DMS153 (cell line): ENCODE measurements around the gene PRR15.

ENCODE experiments used
- DNase-seq: peaks from one replicate; lab custom pipeline; 2025; lab: John Stamatoyannopoulos, UW

Gene PRR15

GRCh38 chr7:29569648-29570047 is 6.0 kb downstream of the PRR15 start:
- DNase-seq: peak; percentile 27

- no peak for DNase-seq
Observed at GRCh38 chr7:29572558-29572957, 8.9 kb downstream of the PRR15 start.

GRCh38 chr7:29573567-29573966 is 9.9 kb downstream of the PRR15 start:
- peak; percentile 44 for DNase-seq

GRCh38 chr7:29574659-29575058 is 11.0 kb downstream of the PRR15 start:
- DNase-seq: no peak

- no peak for DNase-seq
Observed at GRCh38 chr7:29587195-29587808, 23.7 kb downstream of the PRR15 start.

- no peak for DNase-seq
Observed at GRCh38 chr7:29588212-29588611, 24.6 kb downstream of the PRR15 start.

- DNase-seq: no peak
Observed at GRCh38 chr7:29588900-29589696, 25.5 kb downstream of the PRR15 start.

GRCh38 chr7:29592866-29593265 is 29.2 kb downstream of the PRR15 start:
- no peak for DNase-seq

- DNase-seq: no peak
Observed at GRCh38 chr7:29593459-29593858, 29.8 kb downstream of the PRR15 start.

- no peak for DNase-seq
Observed at GRCh38 chr7:29596593-29597178, 33.1 kb downstream of the PRR15 start.

- no peak for DNase-seq
Observed at GRCh38 chr7:29597266-29597665, 33.6 kb downstream of the PRR15 start.

- no peak for DNase-seq
Observed at GRCh38 chr7:29598137-29598536, 34.5 kb downstream of the PRR15 start.

- DNase-seq: peak; percentile 67
Observed at GRCh38 chr7:29598613-29599012, 35.0 kb downstream of the PRR15 start.

- no peak for DNase-seq
Observed at GRCh38 chr7:29599026-29599425, 35.4 kb downstream of the PRR15 start.

GRCh38 chr7:29600661-29601060 is 37.0 kb downstream of the PRR15 start:
- DNase-seq: no peak

- no peak for DNase-seq
Observed at GRCh38 chr7:29604052-29604451, 40.4 kb downstream of the PRR15 start.

- DNase-seq: no peak
Observed at GRCh38 chr7:29604702-29605101, 41.1 kb downstream of the PRR15 start.

- no peak for DNase-seq
Observed at GRCh38 chr7:29605671-29606070, 42.0 kb downstream of the PRR15 start.

GRCh38 chr7:29606287-29606721 is 42.7 kb downstream of the PRR15 start:
- DNase-seq: peak; percentile 27

GRCh38 chr7:29606830-29607229 is 43.2 kb downstream of the PRR15 start:
- no peak for DNase-seq

- DNase-seq: no peak
Observed at GRCh38 chr7:29607259-29607658, 43.6 kb downstream of the PRR15 start.

GRCh38 chr7:29607889-29608288 is 44.3 kb downstream of the PRR15 start:
- no peak for DNase-seq
